Right cardiac atrium (tissue), 5 donors: Measurements from ENCODE around the gene PLXDC1. TPM values are rescaled to one million over a fixed set of nuclear protein-coding genes. Genes with fewer than 3 reads are reported as not detected.
"Not testable (repeated sequence)": the region's sequence is repeated elsewhere in the genome, so short reads cannot be mapped to it uniquely, and the experiment has no call there.

Experiments
- ATAC-seq, 2 donors: fragments of 200-7000 bp; cut with Tn5 transposase; one replicate each; pipeline versions ENCODE4 v1.8.0 to v1.9.1; 2020; ENCODE audit warnings: moderate library complexity in 2 of 2, mild to moderate bottlenecking in 1 of 2
- DNase-seq, 3 donors: peaks; one replicate each; pipeline ENCODE4 v3.0.0-alpha.2; 2020
- H3K27ac ChIP-seq: one replicate; pipeline ENCODE4 v1.5.1; 2013; ENCODE audit warnings: mild to moderate bottlenecking, low read length, control low read depth, moderate library complexity
- H3K27me3 ChIP-seq: one replicate; pipeline ENCODE4 v1.6.1; 2013; ENCODE audit not compliant: control insufficient read depth, insufficient read depth
- H3K4me1 ChIP-seq: one replicate; pipeline ENCODE4 v1.6.1; 2013; ENCODE audit warnings: low read length; ENCODE audit not compliant: control insufficient read depth, insufficient read depth
- H3K4me3 ChIP-seq: one replicate; pipeline ENCODE4 v1.5.1; 2013; ENCODE audit warnings: low read length, control low read depth
- H3K9me3 ChIP-seq: one replicate; pipeline ENCODE4 v1.6.1; 2013; ENCODE audit warnings: low read length; ENCODE audit not compliant: control insufficient read depth
- WGBS: extraction: QIAGEN DNeasy Blood & Tissue Kit; methylation state at CpG from one replicate; pipeline ENCODE4 v1.1.7; 2013; 5-methylcytosine and 5-hydroxymethylcytosine counted together
- intact Hi-C, 4 donors: fragments of 100-400 bp; cut with DNase I; formaldehyde crosslinking; loops; one replicate each; pipeline versions ENCODE4 v1.11.0 to v1.14.0; 2022 to 2023
- polyA plus RNA-seq: library from polyadenylated mRNA; stranded (reverse); fragments of 200-250 nt; gene quantifications from one replicate; pipeline ENCODE4 v1.2.3, GENCODE V29; 2013
- total RNA-seq, 4 donors: library from RNA; stranded (reverse); fragmentation: NEBNext Ultra II Directional; extraction: Animal tissue kit (Norgen Biotek cat#: 25700); gene quantifications; one replicate each; pipeline ENCODE4 v1.2.1, GENCODE V29; 2021
- donor health status: healthy with polysubstance abuse.
- donor health status: DM: no; HTN: yes; CAD: no.
- donor health status: DM: no; HTN: no; CAD: no.
- donor health status: DM: no; HTN: yes; CAD: no; lungs with severe emphysema.
- donor health status: DM: yes; HTN: yes; CAD: no.

Gene PLXDC1
- total and polyA plus RNA-seq, 5 donors: 4.4 to 14.6 (median 6.9) TPM

DNA sequence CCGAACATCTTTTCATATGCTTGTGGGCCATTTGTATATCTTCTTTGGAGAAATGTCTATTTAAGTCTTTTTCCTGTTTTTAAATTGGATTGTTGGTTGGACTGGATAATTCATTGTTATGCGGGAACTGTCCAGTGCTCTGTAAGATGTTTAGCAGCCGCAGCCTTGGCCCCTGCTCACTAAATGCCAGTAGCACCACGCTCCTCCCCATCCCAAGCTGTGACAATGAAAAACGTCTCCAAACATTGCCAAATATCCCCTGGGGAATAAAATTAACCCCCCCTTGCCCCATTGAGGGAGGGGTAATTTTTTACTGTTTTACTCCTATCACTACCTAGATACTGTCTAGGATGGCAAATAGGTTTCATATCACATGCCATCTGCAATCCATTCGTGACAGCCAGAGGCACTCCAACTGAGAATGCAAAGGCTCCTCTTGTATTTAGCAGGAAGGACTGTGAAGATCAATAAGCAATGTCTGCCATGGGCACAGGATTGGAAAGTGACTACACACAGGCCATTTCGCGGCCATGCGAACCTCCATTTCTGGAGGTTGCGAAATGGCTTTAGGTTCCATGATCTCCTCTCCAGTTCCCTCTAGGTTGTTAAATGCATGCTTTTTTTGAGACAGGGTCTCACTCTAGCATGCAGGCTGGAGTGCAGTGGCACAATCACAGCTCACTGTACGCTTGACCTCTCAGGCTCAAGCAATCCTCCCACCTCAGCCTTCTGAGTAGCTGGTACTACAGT is 9.3 kb downstream of the PLXDC1 start:
- no peak overlapping the region for H3K27ac ChIP-seq
- no peak overlapping the region for H3K4me3 ChIP-seq
- H3K4me1 ChIP-seq: peaks cover 2% of the 10 kb centered on the region
- no peaks in the 10 kb centered on the region for H3K27me3 ChIP-seq
- WGBS: 81% methylated on average over 11 of the region's 11 CpGs
- ATAC-seq (no peak), DNase-seq (peak in 1 of 3 donors; percentile 1)
- intact Hi-C loops: loop anchor here in 1 of 4 donors (5.0 kb wide), 1 partner anchor 70 kb away; no protein-coding TSS in a partner anchor
- no peaks in the 10 kb centered on the region for H3K9me3 ChIP-seq

GRCh38 chr17:39141294-39141693 is 10.1 kb downstream of the PLXDC1 start:
- intact Hi-C loops: loop anchor here in 1 of 4 donors (5.0 kb wide), 1 partner anchor 69 kb away; no protein-coding TSS in a partner anchor
- WGBS: 93% methylated on average over 5 of the region's 5 CpGs
- ATAC-seq (no peak), DNase-seq (no peak)
- H3K4me1 ChIP-seq: peaks cover 2% of the 10 kb centered on the region
- no peaks in the 10 kb centered on the region for H3K9me3 ChIP-seq
- H3K4me3 ChIP-seq: no peak overlapping the region
- no peaks in the 10 kb centered on the region for H3K27me3 ChIP-seq
- H3K27ac ChIP-seq: no peak overlapping the region

GRCh38 chr17:39139561-39139960 is 11.9 kb downstream of the PLXDC1 start:
- no peak for ATAC-seq
- peak in 1 of 3 donors; percentile 18 for DNase-seq
- intact Hi-C loops: no loop called here
- Histone ChIP-seq H3K4me3 (no peak overlapping the region), H3K27ac (no peak overlapping the region), H3K27me3 (no peaks in the 10 kb centered on the region), H3K9me3 (no peaks in the 10 kb centered on the region), H3K4me1 (peaks cover 2% of the 10 kb centered on the region)
- WGBS: 93% methylated on average over 9 of the region's 9 CpGs

GRCh38 chr17:39139161-39139511 is 12.3 kb downstream of the PLXDC1 start:
- H3K27ac ChIP-seq: no peak overlapping the region
- 74% methylated on average over 2 of the region's 2 CpGs for WGBS
- no peaks in the 10 kb centered on the region for H3K4me1 ChIP-seq
- DNase-seq: peak in 1 of 3 donors; percentile 11
- no peak overlapping the region for H3K4me3 ChIP-seq
- H3K27me3 ChIP-seq: no peaks in the 10 kb centered on the region
- intact Hi-C loops: no loop called here
- H3K9me3 ChIP-seq: no peaks in the 10 kb centered on the region
- ATAC-seq: no peak

DNA sequence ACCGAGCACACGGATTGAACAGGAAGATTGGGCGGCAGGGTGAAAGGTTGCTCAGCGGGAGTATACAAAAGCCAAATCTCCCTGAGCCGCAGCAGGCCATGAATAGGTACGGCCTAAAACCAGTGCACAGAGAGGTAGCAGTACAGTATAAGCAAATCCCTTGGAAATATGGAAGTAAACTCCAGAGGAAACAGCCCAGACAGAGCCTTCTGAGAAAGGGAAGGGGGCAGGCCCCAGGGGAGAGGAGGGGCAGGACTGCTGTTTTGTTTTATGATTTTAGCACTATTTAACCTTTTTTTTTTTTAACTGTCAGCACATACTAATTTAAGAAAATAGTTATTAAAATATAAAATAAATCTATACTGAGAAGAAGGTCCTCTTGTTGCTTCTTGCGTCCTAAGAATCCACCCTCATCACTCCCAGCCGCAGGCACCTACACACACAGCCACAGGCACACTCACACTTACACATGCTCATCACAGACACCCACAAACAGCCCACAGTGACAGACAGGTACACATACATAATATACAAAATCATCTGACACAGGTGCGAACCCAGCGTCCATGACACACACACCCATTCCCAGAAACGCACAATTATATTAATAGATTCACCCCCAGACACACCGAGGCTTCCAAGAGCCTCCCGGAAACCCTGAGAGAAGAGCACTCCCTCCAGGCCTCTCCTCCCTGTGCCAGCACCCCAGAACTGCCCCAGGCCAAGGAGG is 12.8 kb downstream of the PLXDC1 start:
- DNase-seq (peak in 1 of 3 donors; percentile 7), ATAC-seq (no peak)
- no peaks in the 10 kb centered on the region for H3K9me3 ChIP-seq
- H3K27ac ChIP-seq: no peak overlapping the region
- no peaks in the 10 kb centered on the region for H3K4me1 ChIP-seq
- no peak overlapping the region for H3K4me3 ChIP-seq
- no peaks in the 10 kb centered on the region for H3K27me3 ChIP-seq
- intact Hi-C loops: no loop called here
- WGBS: 84% methylated on average over 13 of the region's 13 CpGs

- intact Hi-C loops: no loop called here
- no peaks in the 10 kb centered on the region for H3K9me3 ChIP-seq
- no peaks in the 10 kb centered on the region for H3K4me1 ChIP-seq
- no peaks in the 10 kb centered on the region for H3K27me3 ChIP-seq
- no peak overlapping the region for H3K4me3 ChIP-seq
- ATAC-seq (no peak), DNase-seq (no peak)
- 75% methylated on average over 6 of the region's 6 CpGs for WGBS
- no peak overlapping the region for H3K27ac ChIP-seq
These were observed 16.6 kb downstream of the PLXDC1 start for GRCh38 chr17:39134878-39135277.

GRCh38 chr17:39132192-39132610 is 19.2 kb downstream of the PLXDC1 start:
- peak; percentile 71 to 74 for ATAC-seq
- Histone ChIP-seq H3K27me3 (no peaks in the 10 kb centered on the region), H3K27ac (no peak overlapping the region), H3K4me1 (no peaks in the 10 kb centered on the region), H3K9me3 (no peaks in the 10 kb centered on the region), H3K4me3 (no peak overlapping the region)
- 64% methylated on average over 7 of the region's 7 CpGs for WGBS
- DNase-seq: peak in 2 of 3 donors; percentile 36 to 61
- intact Hi-C loops: no loop called here

DNA sequence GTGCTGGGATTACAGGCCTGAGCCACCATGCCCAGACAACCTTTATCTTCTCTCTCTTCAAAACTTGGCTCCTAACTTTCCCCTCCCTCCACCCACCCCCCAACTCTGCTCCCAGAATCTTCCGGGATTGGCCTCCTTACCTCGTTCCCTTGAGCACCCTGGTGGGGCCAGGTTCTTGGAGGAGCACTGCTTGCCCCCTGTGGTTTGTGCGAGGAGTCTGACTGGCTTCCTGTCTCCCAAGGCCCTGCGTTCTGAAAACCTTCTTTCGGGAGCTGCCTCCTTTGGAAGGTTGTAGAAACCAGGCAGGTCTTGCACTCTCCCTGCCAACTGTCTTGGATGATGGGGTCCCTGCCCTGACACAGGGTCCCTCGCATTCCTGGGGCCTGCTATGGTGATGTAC is 19.8 kb downstream of the PLXDC1 start:
- intact Hi-C loops: no loop called here
- peak; percentile 17 to 25 for ATAC-seq
- WGBS: 64% methylated on average over 6 of the region's 6 CpGs

DNA sequence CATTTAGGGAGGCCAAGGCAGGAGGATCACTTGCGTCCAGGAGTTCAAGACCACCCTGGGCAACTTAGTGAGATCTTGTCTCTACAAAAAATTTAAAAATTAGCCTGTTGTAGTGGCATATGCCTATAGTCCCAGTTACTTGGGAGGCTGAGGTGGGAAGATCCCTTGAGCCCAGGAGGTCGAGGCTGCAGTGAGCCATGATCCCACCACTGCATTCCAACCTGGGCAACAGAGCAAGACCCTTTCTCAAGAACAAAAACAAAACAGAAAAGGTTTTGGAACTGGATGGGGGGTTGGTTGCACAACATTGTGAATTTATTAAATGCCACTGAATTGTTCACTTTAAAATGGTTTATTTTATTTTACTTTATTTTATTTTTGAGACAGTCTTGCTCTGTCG is 21.2 kb downstream of the PLXDC1 start:
- WGBS: 90% methylated on average over 3 of the region's 3 CpGs
- ATAC-seq (no peak), DNase-seq (no peak)
- no peaks in the 10 kb centered on the region for H3K27me3 ChIP-seq
- no peak overlapping the region for H3K4me3 ChIP-seq
- intact Hi-C loops: no loop called here
- no peak overlapping the region for H3K27ac ChIP-seq
- H3K4me1 ChIP-seq: no peaks in the 10 kb centered on the region
- H3K9me3 ChIP-seq: no peaks in the 10 kb centered on the region

More for the DNA sequence above, 19.8 kb downstream of the PLXDC1 start:
- Histone ChIP-seq H3K4me3 (no peak overlapping the region), H3K9me3 (no peaks in the 10 kb centered on the region), H3K27ac (no peak overlapping the region), H3K27me3 (no peaks in the 10 kb centered on the region), H3K4me1 (no peaks in the 10 kb centered on the region)
- peak in 1 of 3 donors; percentile 25 for DNase-seq

- intact Hi-C loops, H3K27me3 ChIP-seq, ATAC-seq, DNase-seq, H3K27ac ChIP-seq, H3K9me3 ChIP-seq, H3K4me1 ChIP-seq, H3K4me3 ChIP-seq: not testable (repeated sequence)
- 96% methylated on average over 6 of the region's 6 CpGs for WGBS
These were observed 21.9 kb downstream of the PLXDC1 start for GRCh38 chr17:39129544-39129943.

DNA sequence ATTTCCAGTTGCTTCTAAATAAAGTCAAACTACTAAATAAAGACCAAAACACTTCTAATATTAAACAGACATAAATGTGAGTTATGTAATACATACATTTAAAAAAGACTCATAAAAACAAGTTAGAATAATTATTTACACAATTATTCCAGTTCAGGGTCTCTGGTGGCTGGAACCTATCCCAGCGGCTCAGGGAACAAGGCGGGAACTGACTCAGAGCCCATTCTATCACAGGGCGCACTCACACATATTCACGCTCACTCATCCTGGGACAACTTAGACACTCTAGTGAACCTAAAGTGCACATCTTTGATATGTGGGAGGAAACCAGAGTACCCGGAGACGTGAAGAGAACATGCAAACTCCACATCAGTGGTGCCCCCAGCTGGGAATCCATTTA is 25.0 kb downstream of the PLXDC1 start:
- intact Hi-C loops: no loop called here
- Histone ChIP-seq H3K4me3 (no peak overlapping the region), H3K27ac (no peak overlapping the region), H3K27me3 (no peaks in the 10 kb centered on the region), H3K9me3 (no peaks in the 10 kb centered on the region), H3K4me1 (no peaks in the 10 kb centered on the region)
- ATAC-seq (no peak), DNase-seq (peak in 1 of 3 donors; percentile 5)
- WGBS: 67% methylated on average over 6 of the region's 6 CpGs
